Heart left ventricle (tissue), 16 donors: ENCODE results near the gene PARN. TPM values are rescaled to one million over a fixed set of nuclear protein-coding genes. Genes with fewer than 3 reads are reported as not detected.
"Not testable (repeated sequence)": the region's sequence is repeated elsewhere in the genome, so short reads cannot be mapped to it uniquely, and the experiment has no call there.

Source experiments
- ATAC-seq, 4 donors: fragments of 200-7000 bp; cut with Tn5 transposase; one replicate each; pipeline ENCODE4 v1.9.1; 2020 to 2022; ENCODE audit warnings: moderate library complexity in 4 of 4, mild to moderate bottlenecking in 3 of 4, moderate number of reproducible peaks in 1 of 4
- DNase-seq, 5 donors: peaks; one replicate each; pipeline ENCODE4 v3.0.0-alpha.2; 2020
- H3K27ac ChIP-seq, 12 donors: fragments of 200-600 bp; sonication (generic) in 4 of 12; one replicate each; pipeline versions ENCODE4 v1.5.0 to v1.8.0; 2016 to 2022; ENCODE audit warnings: mild to moderate bottlenecking in 2 of 12
- H3K27me3 ChIP-seq, 9 donors: fragments of 200-600 bp; sonication (generic) in 2 of 9; one replicate each; pipeline versions ENCODE4 v1.5.1 to v1.8.0; 2016 to 2022; ENCODE audit warnings: mild to moderate bottlenecking in 3 of 9
- H3K36me3 ChIP-seq, 9 donors: fragments of 200-600 bp; sonication (generic) in 2 of 9; one replicate each; pipeline versions ENCODE4 v1.5.0 to v1.8.0; 2018 to 2022; ENCODE audit warnings: mild to moderate bottlenecking in 2 of 9
- H3K4me1 ChIP-seq, 12 donors: fragments of 200-600 bp; sonication (generic) in 4 of 12; one replicate each; pipeline versions ENCODE4 v1.5.0 to v1.8.0; 2016 to 2022; ENCODE audit warnings: mild to moderate bottlenecking in 3 of 12
- H3K4me3 ChIP-seq, 12 donors: fragments of 200-600 bp; sonication (generic) in 4 of 12; one replicate each; pipeline versions ENCODE4 v1.5.0 to v1.8.0; 2017 to 2022; ENCODE audit warnings: mild to moderate bottlenecking in 9 of 12, moderate library complexity in 4 of 12
- H3K9me3 ChIP-seq, 12 donors: fragments of 200-600 bp; sonication (generic) in 4 of 12; one replicate each; pipeline versions ENCODE4 v1.5.0 to v1.8.0; 2016 to 2022; ENCODE audit warnings: mild to moderate bottlenecking in 1 of 12
- POLR2A ChIP-seq, 2 donors: fragments of 450-650 bp; IDR thresholded peaks; one replicate each; pipeline ENCODE4 v1.6.1; 2017; ENCODE audit warnings: antibody characterized with exemption in 2 of 2, mild to moderate bottlenecking in 2 of 2, moderate library complexity in 2 of 2
- WGBS, 4 donors: extraction: QIAGEN DNeasy Blood & Tissue Kit in 2 of 4; methylation state at CpG; one replicate each; pipeline versions ENCODE4 v1.1.5 to v1.1.7; 2013 to 2018; 5-methylcytosine and 5-hydroxymethylcytosine counted together
- intact Hi-C, 10 donors: fragments of 100-400 bp; cut with DNase I; formaldehyde crosslinking; loops; one replicate each; pipeline versions ENCODE4 v1.11.1 to v1.14.2; 2022
- polyA plus RNA-seq, 2 donors: library from polyadenylated mRNA; stranded (reverse); fragments of 200-250 nt; gene quantifications; one replicate each; pipeline ENCODE4 v1.2.3, GENCODE V29; 2013
- total RNA-seq, 9 donors: library from RNA; depleted of rRNA in 2 of 9; stranded (reverse); fragments of >200 nt in 2 of 9; fragmentation: NEBNext Ultra II Directional in 3 of 9; extraction: Animal tissue kit (Norgen Biotek cat#: 25700) in 3 of 9; gene quantifications; one replicate each; pipeline versions ENCODE4 v1.1.0 to v1.2.4, GENCODE V29; 2016 to 2023
- TF ChIP-seq, protein P1 (sequence below), 12 donors: fragments of 200-600 bp; sonication (generic) in 4 of 12; IDR thresholded peaks; one replicate each; pipeline versions ENCODE4 v1.5.0 to v1.8.0; 2018 to 2022; ENCODE audit warnings: antibody characterized with exemption in 12 of 12, mild to moderate bottlenecking in 5 of 12
- donor health status: ischemic (EF 13 %, LVEDD 7.1; RV severe dilation, severe dysfunction).
- donor health status: healthy with polysubstance abuse.
- donor health status: DM: no; HTN: yes; CAD: no.
- donor health status: DM: no; HTN: no; CAD: no.
- donor health status: ischemic (EF 25% LVEDD 6.9; RV normal size, moderate dysfunction).
- donor health status: ischemic (EF 25% LVEDD 5.7; RV mildly dilated, moderate dysfunction).
- donor health status: healthy.
- donor health status: DM: yes; HTN: yes; CAD: no.
- donor health status: ischemic (EF 35%, LVEDD 5.7; RV mildly dilated, moderate dysfunction).
- donor health status: nonischemic (EF 11% LVEDD 7.7; RV severe dilation, severe dysfunction).
- donor health status: DM: yes; HTN: yes; CAD: no.
- donor health status: PGD.
- donor health status: ischemic (EF 29% LVEDD 5.4; RV normal size, mild dysfunction).
- donor health status: nonischemic (EF 23%, LVEDD 6.1; RV moderate dilation, normal function).

Gene PARN
- total and polyA plus RNA-seq, 11 donors: 7.7 to 25.9 (median 19.8) TPM

DNA sequence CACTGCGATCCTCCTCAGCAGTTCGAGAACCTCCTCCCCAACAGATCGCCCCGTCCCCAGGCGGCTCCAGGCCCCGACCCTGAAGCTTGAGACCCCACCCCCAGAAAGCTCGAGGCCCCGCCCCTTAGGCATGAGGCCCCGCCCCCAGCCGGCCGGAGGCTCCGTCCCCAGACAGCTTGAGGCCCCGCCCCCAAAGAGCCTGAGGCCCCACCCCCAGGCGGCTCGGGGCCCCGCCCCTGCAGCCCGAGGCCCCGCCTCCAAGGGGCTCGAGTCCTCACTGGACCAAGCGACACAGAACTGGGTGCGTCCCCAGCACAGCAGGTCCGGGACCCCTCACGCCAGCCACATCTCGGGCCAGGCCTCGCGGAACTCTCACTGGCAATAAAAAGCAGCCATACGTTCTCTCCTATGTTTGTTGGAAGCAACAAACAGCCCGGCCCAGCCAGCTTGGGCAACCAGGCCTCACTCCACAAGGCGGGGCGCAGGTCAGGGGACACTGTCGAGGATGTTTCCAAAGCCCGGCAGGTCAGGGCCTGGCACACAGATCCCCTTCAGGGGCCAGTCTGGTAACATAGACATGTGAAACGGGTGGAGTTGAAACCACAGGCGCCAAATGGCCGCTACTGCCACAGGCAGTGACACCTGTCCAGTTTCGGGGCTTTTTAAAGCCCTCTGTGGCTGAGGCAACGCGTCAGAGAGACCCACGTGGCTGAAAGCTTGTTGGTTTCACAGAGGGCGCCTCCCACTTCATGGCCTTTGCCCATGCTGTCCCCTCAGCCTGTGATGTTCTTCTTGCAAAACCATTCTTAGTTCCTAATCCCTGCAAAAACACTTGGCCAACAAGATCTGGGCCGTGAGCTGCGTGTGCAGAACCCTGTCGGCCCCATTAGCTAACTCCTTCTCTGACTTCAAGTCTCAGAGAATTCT lies 224.2 kb downstream of the PARN start:
- intact Hi-C loops: loop anchor here in 2 of 10 donors (10.0 kb wide), 2 partner anchors 59 to 101 kb away; no protein-coding TSS in a partner anchor
- TF ChIP-seq POLR2A (IDR thresholded peaks at IDR 0.05): no peak
- TF ChIP-seq, protein P1, sequence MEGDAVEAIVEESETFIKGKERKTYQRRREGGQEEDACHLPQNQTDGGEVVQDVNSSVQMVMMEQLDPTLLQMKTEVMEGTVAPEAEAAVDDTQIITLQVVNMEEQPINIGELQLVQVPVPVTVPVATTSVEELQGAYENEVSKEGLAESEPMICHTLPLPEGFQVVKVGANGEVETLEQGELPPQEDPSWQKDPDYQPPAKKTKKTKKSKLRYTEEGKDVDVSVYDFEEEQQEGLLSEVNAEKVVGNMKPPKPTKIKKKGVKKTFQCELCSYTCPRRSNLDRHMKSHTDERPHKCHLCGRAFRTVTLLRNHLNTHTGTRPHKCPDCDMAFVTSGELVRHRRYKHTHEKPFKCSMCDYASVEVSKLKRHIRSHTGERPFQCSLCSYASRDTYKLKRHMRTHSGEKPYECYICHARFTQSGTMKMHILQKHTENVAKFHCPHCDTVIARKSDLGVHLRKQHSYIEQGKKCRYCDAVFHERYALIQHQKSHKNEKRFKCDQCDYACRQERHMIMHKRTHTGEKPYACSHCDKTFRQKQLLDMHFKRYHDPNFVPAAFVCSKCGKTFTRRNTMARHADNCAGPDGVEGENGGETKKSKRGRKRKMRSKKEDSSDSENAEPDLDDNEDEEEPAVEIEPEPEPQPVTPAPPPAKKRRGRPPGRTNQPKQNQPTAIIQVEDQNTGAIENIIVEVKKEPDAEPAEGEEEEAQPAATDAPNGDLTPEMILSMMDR (IDR thresholded peaks at IDR 0.05): no peak
- Histone ChIP-seq H3K4me1 (no peaks in the 10 kb centered on the region), H3K27me3 (no peaks in the 10 kb centered on the region), H3K27ac (no peak overlapping the region), H3K9me3 (no peaks in the 10 kb centered on the region), H3K36me3 (no peaks in the 10 kb centered on the region), H3K4me3 (no peak overlapping the region)
- WGBS, 4 donors: 49 to 69% (median 58%) methylated on average over 24 to 43 of the region's 43 CpGs
- DNase-seq (peak in 1 of 5 donors; percentile 3), ATAC-seq (peak in 1 of 4 donors; percentile 17)

- H3K36me3 ChIP-seq, ATAC-seq, H3K27ac ChIP-seq, H3K9me3 ChIP-seq, H3K4me3 ChIP-seq, H3K27me3 ChIP-seq: not testable (repeated sequence)
- WGBS, 4 donors: 86 to 93% (median 90%) methylated on average over 8 of the region's 8 CpGs
- intact Hi-C loops: loop anchor here in 2 of 10 donors (10.0 kb wide), 2 partner anchors 62 to 98 kb away; no protein-coding TSS in a partner anchor
- H3K4me1 ChIP-seq: peaks cover 0 to 18% (median 11%) of the 10 kb centered on the region in 12 donors
- peak in 1 of 5 donors; percentile 7 for DNase-seq
Measured at GRCh38 chr16:14403001-14403389, 227.1 kb downstream of the PARN start.

- not testable (repeated sequence) for H3K9me3 ChIP-seq, H3K4me3 ChIP-seq, H3K27me3 ChIP-seq, H3K36me3 ChIP-seq, H3K27ac ChIP-seq, ATAC-seq
- intact Hi-C loops: loop anchor here in 2 of 10 donors (10.0 kb wide), 2 partner anchors 62 to 98 kb away; no protein-coding TSS in a partner anchor
- peak in 1 of 5 donors; percentile 5 for DNase-seq
- peaks cover 0 to 18% (median 11%) of the 10 kb centered on the region in 12 donors for H3K4me1 ChIP-seq
- 85 to 88% (median 87%) methylated on average over 15 of the region's 15 CpGs for WGBS, 4 donors
Measured at GRCh38 chr16:14402114-14403000, 227.7 kb downstream of the PARN start.

DNA sequence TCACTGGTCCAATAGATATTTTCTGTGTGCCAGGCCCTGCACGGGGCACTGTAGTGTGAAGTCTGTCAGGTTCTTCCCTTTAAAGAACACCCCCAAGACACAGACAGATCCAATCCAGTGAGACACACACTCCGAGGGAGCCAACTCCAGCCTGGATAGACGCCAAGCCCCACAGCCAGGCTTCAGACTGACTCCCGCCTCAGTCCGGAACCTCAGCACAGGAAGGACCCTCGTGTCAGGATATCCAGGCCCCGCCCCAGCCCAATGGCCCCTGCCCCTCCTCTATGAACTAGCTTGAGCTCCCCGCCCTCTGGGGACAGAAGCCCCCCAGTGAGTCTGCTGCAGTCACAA lies 228.4 kb downstream of the PARN start:
- 40 to 68% (median 51%) methylated on average over 3 to 8 of the region's 8 CpGs for WGBS, 4 donors
- ATAC-seq, H3K27ac ChIP-seq, H3K27me3 ChIP-seq, H3K36me3 ChIP-seq, H3K4me3 ChIP-seq, H3K9me3 ChIP-seq: not testable (repeated sequence)
- intact Hi-C loops: loop anchor here in 2 of 10 donors (10.0 kb wide), 2 partner anchors 63 to 97 kb away; no protein-coding TSS in a partner anchor
- H3K4me1 ChIP-seq: peaks cover 0 to 18% (median 11%) of the 10 kb centered on the region in 12 donors
- peak in 2 of 5 donors; percentile 35 to 42 for DNase-seq

DNA sequence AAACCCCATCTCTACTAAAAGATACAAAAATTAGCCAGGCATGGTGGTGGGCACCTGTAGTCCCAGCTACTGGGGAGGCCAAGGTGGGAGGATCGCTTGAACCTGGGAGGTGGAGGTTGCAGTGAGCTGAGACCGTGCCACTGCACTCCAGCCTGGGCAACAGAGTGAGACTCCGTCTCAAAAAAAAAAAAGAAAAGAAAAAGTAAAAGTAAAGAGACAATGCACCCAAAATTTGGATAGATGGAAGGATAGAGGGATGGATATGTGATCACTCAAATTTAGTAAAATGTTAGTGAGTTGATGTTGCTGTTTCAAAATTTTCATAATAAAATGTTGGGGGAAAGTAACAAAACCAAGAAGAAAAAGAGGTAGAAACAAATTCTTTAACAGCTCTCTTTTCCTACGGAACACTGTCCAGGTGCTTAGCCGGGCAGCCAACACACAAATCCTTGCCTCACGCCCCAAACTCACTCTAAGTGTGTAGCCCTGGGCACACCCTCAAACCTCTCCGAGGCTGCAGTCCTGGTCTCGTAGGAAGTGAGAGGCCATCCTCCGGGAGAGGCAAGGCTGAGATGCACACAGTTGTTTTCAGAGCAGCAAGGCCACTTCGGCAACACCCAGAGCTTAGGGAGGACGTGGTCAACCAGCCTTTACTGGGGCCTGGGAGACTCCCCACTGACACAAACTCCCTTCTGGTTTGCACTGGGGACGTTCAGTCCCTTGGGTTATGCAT lies 228.9 kb downstream of the PARN start:
- not testable (repeated sequence) for H3K4me3 ChIP-seq, H3K36me3 ChIP-seq, H3K27me3 ChIP-seq, H3K27ac ChIP-seq, ATAC-seq, H3K9me3 ChIP-seq
- intact Hi-C loops: loop anchor here in 2 of 10 donors (10.0 kb wide), 2 partner anchors 64 to 96 kb away; no protein-coding TSS in a partner anchor
- WGBS, 4 donors: 71 to 77% (median 73%) methylated on average over 9 to 12 of the region's 12 CpGs
- peak in 1 of 5 donors; percentile 45 for DNase-seq
- H3K4me1 ChIP-seq: peaks cover 0 to 18% (median 11%) of the 10 kb centered on the region in 12 donors
